B cell (primary cell): ENCODE measurements around the gene TLR2.

Experiments
- CTCF ChIP-seq: fragments of 200-600 bp; IDR thresholded peaks from one replicate; pipeline ENCODE4 v1.8.0; 2022; ENCODE audit warnings: antibody characterized with exemption, mild to moderate bottlenecking
- EZH2 ChIP-seq: IDR thresholded peaks from 2 replicates; pipeline ENCODE4 v1.6.1; 2012; ENCODE audit warnings: borderline replicate concordance, low read depth, mild to moderate bottlenecking, moderate library complexity, low read length; ENCODE audit not compliant: insufficient read depth, poor library complexity, severe bottlenecking

- TF ChIP-seq CTCF (no peak), EZH2 (no peak)
Measured at GRCh38 chr4:153646261-153646660, 37.8 kb upstream of the TLR2 start.
